DMS153 treated with DMSO at 0.1 percent for 48 hours (cell line): Measurements from ENCODE around the gene AHSP.
"Not testable (repeated sequence)": the region's sequence is repeated elsewhere in the genome, so short reads cannot be mapped to it uniquely, and the experiment has no call there.

Experiments
- DNase-seq: peaks from one replicate; lab custom pipeline; 2025; ENCODE audit not compliant: unreplicated experiment; lab: John Stamatoyannopoulos, UW

Gene AHSP

GRCh38 chr16:31499928-31500327 is 27.8 kb upstream of the AHSP start:
- DNase-seq = no peak

GRCh38 chr16:31501226-31501965 is 26.3 kb upstream of the AHSP start:
- no peak for DNase-seq

GRCh38 chr16:31501966-31502348 is 25.7 kb upstream of the AHSP start:
- no peak for DNase-seq

- DNase-seq = no peak
Measured at GRCh38 chr16:31502981-31503380, 24.7 kb upstream of the AHSP start.

- not testable (repeated sequence) for DNase-seq
Measured at GRCh38 chr16:31503555-31503954, 24.1 kb upstream of the AHSP start.

GRCh38 chr16:31504159-31504558 is 23.5 kb upstream of the AHSP start:
- DNase-seq = no peak

GRCh38 chr16:31505483-31505882 is 22.2 kb upstream of the AHSP start:
- DNase-seq = no peak

- no peak for DNase-seq
Measured at GRCh38 chr16:31507617-31507928, 20.1 kb upstream of the AHSP start.

- peak; percentile 64 for DNase-seq
Measured at GRCh38 chr16:31507929-31508705, 19.6 kb upstream of the AHSP start, which contains the start of gene RUSF1. Gene RUSF1 (minus strand): TSS chr16:31508391. CDS start chr16:31508373, 18 bp downstream.

- no peak for DNase-seq
Measured at GRCh38 chr16:31508706-31509195, 18.9 kb upstream of the AHSP start.

- no peak for DNase-seq
Measured at GRCh38 chr16:31513126-31513525, 14.6 kb upstream of the AHSP start.

GRCh38 chr16:31513884-31514283 is 13.8 kb upstream of the AHSP start:
- DNase-seq = no peak

- DNase-seq = no peak
Measured at GRCh38 chr16:31517800-31518402, 9.8 kb upstream of the AHSP start.

GRCh38 chr16:31519759-31520431 is 7.8 kb upstream of the AHSP start:
- DNase-seq = peak; percentile 67

GRCh38 chr16:31521368-31521767 is 6.3 kb upstream of the AHSP start:
- DNase-seq = no peak

- DNase-seq = no peak
Measured at GRCh38 chr16:31522071-31522470, 5.6 kb upstream of the AHSP start.

- not testable (repeated sequence) for DNase-seq
Measured at GRCh38 chr16:31523768-31524167, 3.9 kb upstream of the AHSP start.

GRCh38 chr16:31525113-31525512 is 2.6 kb upstream of the AHSP start:
- DNase-seq = no peak

- DNase-seq = no peak
Measured at GRCh38 chr16:31528523-31529107, 915 bp downstream of the AHSP start.

GRCh38 chr16:31529108-31529936 is 1.6 kb downstream of the AHSP start:
- no peak for DNase-seq
